K562 (cell line): ENCODE measurements around the gene SNX19.

Experiments used
- EP300 ChIP-seq: IDR thresholded peaks from 2 replicates; pipeline ENCODE4 v1.6.1; 2012; ENCODE audit warnings: low read length, improper control_type of control experiment
- ETV6 ChIP-seq, 3 experiments: fragments of 150-350 bp in 1 of 3; sonication (generic) in 1 of 3; formaldehyde crosslinking in 1 of 3; IDR thresholded peaks; 2 replicates each; pipeline versions ENCODE4 v1.6.1 to v1.8.0; 2014 to 2022; ENCODE audit warnings: borderline replicate concordance in 2 of 3, low read depth in 2 of 3, antibody characterized with exemption in 1 of 3, low read length in 1 of 3, mild to moderate bottlenecking in 1 of 3, missing genetic modification reagents in 1 of 3
- EZH2 ChIP-seq: IDR thresholded peaks from 2 replicates; pipeline ENCODE4 v1.6.1; 2012; ENCODE audit warnings: low read depth, mild to moderate bottlenecking, inconsistent platforms, low read length, borderline replicate concordance
- POLR2AphosphoS5 ChIP-seq: IDR thresholded peaks from 2 replicates; pipeline ENCODE4 v1.6.1; 2011; ENCODE audit warnings: mild to moderate bottlenecking, low read depth, low read length, moderate library complexity; ENCODE audit not compliant: control insufficient read depth, insufficient read depth
- ZNF146 ChIP-seq: IDR thresholded peaks from one replicate; pipeline ENCODE4 v1.6.1; 2018; ENCODE audit warnings: missing compliant biosample characterization; ENCODE audit not compliant: unreplicated experiment
- TF ChIP-seq, protein P1 (sequence below), 2 experiments: IDR thresholded peaks; 2 replicates each; pipeline ENCODE4 v1.6.1; 2011; ENCODE audit warnings: borderline replicate concordance in 1 of 2, control low read depth in 1 of 2, low read depth in 1 of 2, low read length in 1 of 2, mild to moderate bottlenecking in 1 of 2, mixed read lengths in 1 of 2, moderate library complexity in 1 of 2; ENCODE audit not compliant: insufficient read depth in 1 of 2, insufficient read length in 1 of 2, poor library complexity in 1 of 2, severe bottlenecking in 1 of 2; ENCODE audit errors: extremely low read depth in 1 of 2
- TF ChIP-seq, protein P2 (sequence below): fragments of 250-450 bp; sonication (Bioruptor Pico); IDR thresholded peaks from 2 replicates; pipeline ENCODE4 v1.4.0; 2020; ENCODE audit warnings: mild to moderate bottlenecking, moderate library complexity, borderline replicate concordance
- TF ChIP-seq, protein P3 (sequence below): fragments of 250-450 bp; sonication (Bioruptor Pico); IDR thresholded peaks from 2 replicates; pipeline ENCODE4 v1.5.1; 2021; ENCODE audit warnings: mild to moderate bottlenecking
- TF ChIP-seq, protein P4 (sequence below), 3 experiments: IDR thresholded peaks in 2 of 3; conservative IDR thresholded peaks in 1 of 3; 2 replicates each; pipeline ENCODE4 v1.5.1; 2011 to 2012; ENCODE audit warnings: low read length in 3 of 3, mild to moderate bottlenecking in 3 of 3, control low read depth in 2 of 3, improper control_type of control experiment in 1 of 3, inconsistent platforms in 1 of 3, low read depth in 1 of 3, mixed read lengths in 1 of 3, moderate library complexity in 1 of 3; ENCODE audit not compliant: insufficient read depth in 2 of 3

DNA sequence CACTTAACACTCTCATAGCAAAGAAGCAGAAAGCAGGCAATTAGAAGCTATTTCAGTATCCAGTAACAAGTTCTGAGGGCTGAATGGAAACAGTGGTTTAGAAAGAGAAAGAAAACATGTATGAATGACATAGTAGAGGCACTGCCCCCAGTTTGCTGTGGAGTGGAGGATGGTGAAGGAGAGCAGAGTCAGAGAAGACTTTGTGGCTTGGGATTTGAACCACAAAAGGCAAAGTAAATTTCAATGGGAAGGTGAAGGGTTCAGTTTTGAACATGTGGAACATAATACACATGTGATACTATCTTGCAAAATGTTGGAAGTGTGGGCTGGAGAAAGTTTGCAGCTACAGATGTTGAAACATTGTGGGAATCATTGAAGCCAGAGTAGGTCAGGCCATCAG lies 81.4 kb downstream of the SNX19 start:
- TF ChIP-seq EP300 (no peak), EZH2 (no peak), POLR2AphosphoS5 (no peak), ETV6 (IDR thresholded peaks at IDR 0.05; ENCODE audit: borderline replicate concordance in 1 of 2, low read depth in 2 of 2, low read length in 1 of 2) (no peak), ETV6 (CRISPR knock-in tag; IDR thresholded peaks at IDR 0.05; ENCODE audit: borderline replicate concordance) (no peak), ZNF146 (CRISPR knock-in tag) (no peak)
- TF ChIP-seq, protein P1, sequence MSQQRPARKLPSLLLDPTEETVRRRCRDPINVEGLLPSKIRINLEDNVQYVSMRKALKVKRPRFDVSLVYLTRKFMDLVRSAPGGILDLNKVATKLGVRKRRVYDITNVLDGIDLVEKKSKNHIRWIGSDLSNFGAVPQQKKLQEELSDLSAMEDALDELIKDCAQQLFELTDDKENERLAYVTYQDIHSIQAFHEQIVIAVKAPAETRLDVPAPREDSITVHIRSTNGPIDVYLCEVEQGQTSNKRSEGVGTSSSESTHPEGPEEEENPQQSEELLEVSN (IDR thresholded peaks at IDR 0.05; ENCODE audit: borderline replicate concordance in 1 of 2, extremely low read depth in 1 of 2, insufficient read depth in 1 of 2, insufficient read length in 1 of 2, low read depth in 1 of 2, low read length in 1 of 2, poor library complexity in 1 of 2, severe bottlenecking in 1 of 2) = no peak
- TF ChIP-seq, protein P2, sequence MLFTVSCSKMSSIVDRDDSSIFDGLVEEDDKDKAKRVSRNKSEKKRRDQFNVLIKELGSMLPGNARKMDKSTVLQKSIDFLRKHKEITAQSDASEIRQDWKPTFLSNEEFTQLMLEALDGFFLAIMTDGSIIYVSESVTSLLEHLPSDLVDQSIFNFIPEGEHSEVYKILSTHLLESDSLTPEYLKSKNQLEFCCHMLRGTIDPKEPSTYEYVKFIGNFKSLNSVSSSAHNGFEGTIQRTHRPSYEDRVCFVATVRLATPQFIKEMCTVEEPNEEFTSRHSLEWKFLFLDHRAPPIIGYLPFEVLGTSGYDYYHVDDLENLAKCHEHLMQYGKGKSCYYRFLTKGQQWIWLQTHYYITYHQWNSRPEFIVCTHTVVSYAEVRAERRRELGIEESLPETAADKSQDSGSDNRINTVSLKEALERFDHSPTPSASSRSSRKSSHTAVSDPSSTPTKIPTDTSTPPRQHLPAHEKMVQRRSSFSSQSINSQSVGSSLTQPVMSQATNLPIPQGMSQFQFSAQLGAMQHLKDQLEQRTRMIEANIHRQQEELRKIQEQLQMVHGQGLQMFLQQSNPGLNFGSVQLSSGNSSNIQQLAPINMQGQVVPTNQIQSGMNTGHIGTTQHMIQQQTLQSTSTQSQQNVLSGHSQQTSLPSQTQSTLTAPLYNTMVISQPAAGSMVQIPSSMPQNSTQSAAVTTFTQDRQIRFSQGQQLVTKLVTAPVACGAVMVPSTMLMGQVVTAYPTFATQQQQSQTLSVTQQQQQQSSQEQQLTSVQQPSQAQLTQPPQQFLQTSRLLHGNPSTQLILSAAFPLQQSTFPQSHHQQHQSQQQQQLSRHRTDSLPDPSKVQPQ (CRISPR knock-in tag) = no peak
- TF ChIP-seq, protein P3, sequence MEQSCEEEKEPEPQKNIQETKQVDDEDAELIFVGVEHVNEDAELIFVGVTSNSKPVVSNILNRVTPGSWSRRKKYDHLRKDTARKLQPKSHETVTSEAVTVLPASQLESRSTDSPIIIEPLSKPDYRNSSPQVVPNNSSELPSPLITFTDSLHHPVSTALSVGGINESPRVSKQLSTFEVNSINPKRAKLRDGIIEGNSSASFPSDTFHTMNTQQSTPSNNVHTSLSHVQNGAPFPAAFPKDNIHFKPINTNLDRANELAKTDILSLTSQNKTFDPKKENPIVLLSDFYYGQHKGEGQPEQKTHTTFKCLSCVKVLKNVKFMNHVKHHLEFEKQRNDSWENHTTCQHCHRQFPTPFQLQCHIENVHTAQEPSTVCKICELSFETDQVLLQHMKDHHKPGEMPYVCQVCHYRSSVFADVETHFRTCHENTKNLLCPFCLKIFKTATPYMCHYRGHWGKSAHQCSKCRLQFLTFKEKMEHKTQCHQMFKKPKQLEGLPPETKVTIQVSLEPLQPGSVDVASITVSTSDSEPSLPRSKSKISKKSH (CRISPR knock-in tag) = no peak
- TF ChIP-seq, protein P4, sequence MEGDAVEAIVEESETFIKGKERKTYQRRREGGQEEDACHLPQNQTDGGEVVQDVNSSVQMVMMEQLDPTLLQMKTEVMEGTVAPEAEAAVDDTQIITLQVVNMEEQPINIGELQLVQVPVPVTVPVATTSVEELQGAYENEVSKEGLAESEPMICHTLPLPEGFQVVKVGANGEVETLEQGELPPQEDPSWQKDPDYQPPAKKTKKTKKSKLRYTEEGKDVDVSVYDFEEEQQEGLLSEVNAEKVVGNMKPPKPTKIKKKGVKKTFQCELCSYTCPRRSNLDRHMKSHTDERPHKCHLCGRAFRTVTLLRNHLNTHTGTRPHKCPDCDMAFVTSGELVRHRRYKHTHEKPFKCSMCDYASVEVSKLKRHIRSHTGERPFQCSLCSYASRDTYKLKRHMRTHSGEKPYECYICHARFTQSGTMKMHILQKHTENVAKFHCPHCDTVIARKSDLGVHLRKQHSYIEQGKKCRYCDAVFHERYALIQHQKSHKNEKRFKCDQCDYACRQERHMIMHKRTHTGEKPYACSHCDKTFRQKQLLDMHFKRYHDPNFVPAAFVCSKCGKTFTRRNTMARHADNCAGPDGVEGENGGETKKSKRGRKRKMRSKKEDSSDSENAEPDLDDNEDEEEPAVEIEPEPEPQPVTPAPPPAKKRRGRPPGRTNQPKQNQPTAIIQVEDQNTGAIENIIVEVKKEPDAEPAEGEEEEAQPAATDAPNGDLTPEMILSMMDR (IDR thresholded peaks at IDR 0.05 in 2 of 3, conservative IDR thresholded peaks at IDR 0.05 in 1 of 3; ENCODE audit: insufficient read depth in 2 of 3, low read depth in 1 of 3, low read length in 3 of 3) = no peak
